ENCODE data around the gene SPACA6. TPM values are rescaled to one million over a fixed set of nuclear protein-coding genes. Genes with fewer than 3 reads are reported as not detected.

Gene SPACA6
- polyA plus RNA-seq, 4 donors, result 4.1 to 6.6 TPM; not detected in 2

- peaks cover 0 to 66% (median 0%) of the 10 kb centered on the region in 3 donors for H3K36me3 ChIP-seq (ENCODE audit: control insufficient read depth in 3 of 3, insufficient read depth in 2 of 3, low read depth in 1 of 3, low read length in 3 of 3)
- no peak overlapping the region for H3K27ac ChIP-seq (ENCODE audit: low read depth in 1 of 3, low read length in 2 of 3)
- peaks cover 0 to 2% of the 10 kb centered on the region in 2 donors for H3K9me3 ChIP-seq (ENCODE audit: control insufficient read depth in 2 of 2, insufficient read depth in 1 of 2, low read depth in 1 of 2, low read length in 1 of 2)
- 84 to 100% (median 88%) methylated on average over 5 of the region's 5 CpGs for WGBS, 3 donors
- no peak overlapping the region for H3K4me3 ChIP-seq (ENCODE audit: low read depth in 1 of 3, low read length in 3 of 3)
- H3K27me3 ChIP-seq (ENCODE audit: control insufficient read depth in 3 of 3, insufficient read depth in 3 of 3, low read length in 3 of 3), result no peaks in the 10 kb centered on the region
- DNase-seq, result no peak
- no peak for FAIRE-seq
- peaks cover 0 to 19% (median 4%) of the 10 kb centered on the region in 3 donors for H3K4me1 ChIP-seq (ENCODE audit: control insufficient read depth in 3 of 3, insufficient read depth in 2 of 3, low read depth in 1 of 3, low read length in 2 of 3)
These were observed 5.2 kb downstream of the SPACA6 start for GRCh38 chr19:51698296-51698695.

GRCh38 chr19:51699170-51699569 lies 6.0 kb downstream of the SPACA6 start:
- H3K27me3 ChIP-seq (ENCODE audit: control insufficient read depth in 3 of 3, insufficient read depth in 3 of 3, low read length in 3 of 3), result no peaks in the 10 kb centered on the region
- WGBS, 3 donors, result 92 to 95% (median 92%) methylated on average over 5 of the region's 5 CpGs
- H3K36me3 ChIP-seq (ENCODE audit: control insufficient read depth in 3 of 3, insufficient read depth in 2 of 3, low read depth in 1 of 3, low read length in 3 of 3), result peaks cover 0 to 57% (median 0%) of the 10 kb centered on the region in 3 donors
- no peak overlapping the region for H3K27ac ChIP-seq (ENCODE audit: low read depth in 1 of 3, low read length in 2 of 3)
- peaks cover 0 to 2% of the 10 kb centered on the region in 2 donors for H3K9me3 ChIP-seq (ENCODE audit: control insufficient read depth in 2 of 2, insufficient read depth in 1 of 2, low read depth in 1 of 2, low read length in 1 of 2)
- no peak for DNase-seq
- FAIRE-seq, result no peak
- H3K4me1 ChIP-seq (ENCODE audit: control insufficient read depth in 3 of 3, insufficient read depth in 2 of 3, low read depth in 1 of 3, low read length in 2 of 3), result peaks cover 0 to 23% (median 4%) of the 10 kb centered on the region in 3 donors
- H3K4me3 ChIP-seq (ENCODE audit: low read depth in 1 of 3, low read length in 3 of 3), result no peak overlapping the region

GRCh38 chr19:51701468-51702100 lies 8.5 kb downstream of the SPACA6 start:
- Histone ChIP-seq H3K36me3 (ENCODE audit: control insufficient read depth in 3 of 3, insufficient read depth in 2 of 3, low read depth in 1 of 3, low read length in 3 of 3) (peaks cover 0 to 47% (median 0%) of the 10 kb centered on the region in 3 donors), H3K27me3 (ENCODE audit: control insufficient read depth in 3 of 3, insufficient read depth in 3 of 3, low read length in 3 of 3) (no peaks in the 10 kb centered on the region), H3K9me3 (ENCODE audit: control insufficient read depth in 2 of 2, insufficient read depth in 1 of 2, low read depth in 1 of 2, low read length in 1 of 2) (peaks cover 0 to 2% of the 10 kb centered on the region in 2 donors), H3K4me1 (ENCODE audit: control insufficient read depth in 3 of 3, insufficient read depth in 2 of 3, low read depth in 1 of 3, low read length in 2 of 3) (peaks cover 0 to 27% (median 11%) of the 10 kb centered on the region in 3 donors), H3K27ac (ENCODE audit: low read depth in 1 of 3, low read length in 2 of 3) (peak overlapping the region in 1 of 3 donors; percentile 97), H3K4me3 (ENCODE audit: low read depth in 1 of 3, low read length in 3 of 3) (peak overlapping the region in 1 of 3 donors; percentile 13)
- FAIRE-seq (no peak), DNase-seq (no peak)
- 28 to 70% (median 53%) methylated on average over 12 of the region's 12 CpGs for WGBS, 3 donors

- FAIRE-seq, result no peak
- H3K27ac ChIP-seq (ENCODE audit: low read depth in 1 of 3, low read length in 2 of 3), result peak overlapping the region in 2 of 3 donors; percentile 14 to 97
- H3K36me3 ChIP-seq (ENCODE audit: control insufficient read depth in 3 of 3, insufficient read depth in 2 of 3, low read depth in 1 of 3, low read length in 3 of 3), result peaks cover 0 to 42% (median 0%) of the 10 kb centered on the region in 3 donors
- 13 to 30% (median 29%) methylated on average over 27 of the region's 27 CpGs for WGBS, 3 donors
- peaks cover 0 to 2% of the 10 kb centered on the region in 2 donors for H3K9me3 ChIP-seq (ENCODE audit: control insufficient read depth in 2 of 2, insufficient read depth in 1 of 2, low read depth in 1 of 2, low read length in 1 of 2)
- peak overlapping the region in 1 of 3 donors; percentile 87 for H3K4me3 ChIP-seq (ENCODE audit: low read depth in 1 of 3, low read length in 3 of 3)
- no peaks in the 10 kb centered on the region for H3K27me3 ChIP-seq (ENCODE audit: control insufficient read depth in 3 of 3, insufficient read depth in 3 of 3, low read length in 3 of 3)
- DNase-seq, result peak; percentile 25 to 91
- H3K4me1 ChIP-seq (ENCODE audit: control insufficient read depth in 3 of 3, insufficient read depth in 2 of 3, low read depth in 1 of 3, low read length in 2 of 3), result peaks cover 0 to 27% (median 11%) of the 10 kb centered on the region in 3 donors
These were observed 9.1 kb downstream of the SPACA6 start for GRCh38 chr19:51702103-51702824.

GRCh38 chr19:51702825-51703574 lies 9.9 kb downstream of the SPACA6 start:
- WGBS, 3 donors, result 10 to 26% (median 15%) methylated on average over 46 of the region's 46 CpGs
- no peaks in the 10 kb centered on the region for H3K27me3 ChIP-seq (ENCODE audit: control insufficient read depth in 3 of 3, insufficient read depth in 3 of 3, low read length in 3 of 3)
- H3K27ac ChIP-seq (ENCODE audit: low read depth in 1 of 3, low read length in 2 of 3), result peak overlapping the region in 2 of 3 donors; percentile 96 to 97
- H3K9me3 ChIP-seq (ENCODE audit: control insufficient read depth in 2 of 2, insufficient read depth in 1 of 2, low read depth in 1 of 2, low read length in 1 of 2), result peaks cover 0 to 2% of the 10 kb centered on the region in 2 donors
- peaks cover 0 to 41% (median 0%) of the 10 kb centered on the region in 3 donors for H3K36me3 ChIP-seq (ENCODE audit: control insufficient read depth in 3 of 3, insufficient read depth in 2 of 3, low read depth in 1 of 3, low read length in 3 of 3)
- DNase-seq, result peak; percentile 19 to 74
- peak overlapping the region in 2 of 3 donors; percentile 85 to 87 for H3K4me3 ChIP-seq (ENCODE audit: low read depth in 1 of 3, low read length in 3 of 3)
- no peak for FAIRE-seq
- peaks cover 0 to 27% (median 11%) of the 10 kb centered on the region in 3 donors for H3K4me1 ChIP-seq (ENCODE audit: control insufficient read depth in 3 of 3, insufficient read depth in 2 of 3, low read depth in 1 of 3, low read length in 2 of 3)

- no peak for FAIRE-seq
- 1 to 2% (median 1%) methylated on average over 68 to 74 of the region's 74 CpGs for WGBS, 3 donors
These were observed 10.7 kb downstream of the SPACA6 start for GRCh38 chr19:51703575-51704515.

GRCh38 chr19:51704626-51705025 lies 11.5 kb downstream of the SPACA6 start:
- H3K4me1 ChIP-seq (ENCODE audit: control insufficient read depth in 3 of 3, insufficient read depth in 2 of 3, low read depth in 1 of 3, low read length in 2 of 3), result peaks cover 0 to 27% (median 11%) of the 10 kb centered on the region in 3 donors
- H3K9me3 ChIP-seq (ENCODE audit: control insufficient read depth in 2 of 2, insufficient read depth in 1 of 2, low read depth in 1 of 2, low read length in 1 of 2), result peaks cover 0 to 2% of the 10 kb centered on the region in 2 donors
- no peaks in the 10 kb centered on the region for H3K27me3 ChIP-seq (ENCODE audit: control insufficient read depth in 3 of 3, insufficient read depth in 3 of 3, low read length in 3 of 3)
- H3K36me3 ChIP-seq (ENCODE audit: control insufficient read depth in 3 of 3, insufficient read depth in 2 of 3, low read depth in 1 of 3, low read length in 3 of 3), result peaks cover 0 to 30% (median 0%) of the 10 kb centered on the region in 3 donors
- WGBS, 3 donors, result 23 to 37% (median 27%) methylated on average over 4 of the region's 4 CpGs
- no peak for DNase-seq
- peak overlapping the region; percentile 50 to 97 (median 96) for H3K27ac ChIP-seq (ENCODE audit: low read depth in 1 of 3, low read length in 2 of 3)
- H3K4me3 ChIP-seq (ENCODE audit: low read depth in 1 of 3, low read length in 3 of 3), result peak overlapping the region; percentile 76 to 87 (median 85)
- FAIRE-seq, result no peak

More at GRCh38 chr19:51703575-51704515, 10.7 kb downstream of the SPACA6 start:
- peaks cover 0 to 2% of the 10 kb centered on the region in 2 donors for H3K9me3 ChIP-seq (ENCODE audit: control insufficient read depth in 2 of 2, insufficient read depth in 1 of 2, low read depth in 1 of 2, low read length in 1 of 2)
- H3K27ac ChIP-seq (ENCODE audit: low read depth in 1 of 3, low read length in 2 of 3), result peak overlapping the region; percentile 50 to 97 (median 96)
- peak; percentile 90 to 98 for DNase-seq
- peak overlapping the region; percentile 76 to 87 (median 85) for H3K4me3 ChIP-seq (ENCODE audit: low read depth in 1 of 3, low read length in 3 of 3)
- no peaks in the 10 kb centered on the region for H3K27me3 ChIP-seq (ENCODE audit: control insufficient read depth in 3 of 3, insufficient read depth in 3 of 3, low read length in 3 of 3)
- H3K36me3 ChIP-seq (ENCODE audit: control insufficient read depth in 3 of 3, insufficient read depth in 2 of 3, low read depth in 1 of 3, low read length in 3 of 3), result peaks cover 0 to 34% (median 0%) of the 10 kb centered on the region in 3 donors
- peaks cover 0 to 27% (median 11%) of the 10 kb centered on the region in 3 donors for H3K4me1 ChIP-seq (ENCODE audit: control insufficient read depth in 3 of 3, insufficient read depth in 2 of 3, low read depth in 1 of 3, low read length in 2 of 3)
